PC-3 (cell line): ENCODE results near the gene TMEM207. TPM values are rescaled to one million over a fixed set of nuclear protein-coding genes. Genes with fewer than 3 reads are reported as not detected.

ENCODE experiments used
- ATAC-seq: fragments of 200-7000 bp; cut with Tn5 transposase; 2 replicates; pipeline ENCODE4 v1.9.1; 2020; ENCODE audit warnings: mild to moderate bottlenecking, moderate library complexity
- BruUV-seq: library from RNA; stranded (reverse); fragments of 400-500 nt; replicated peaks from 2 replicates; lab custom pipeline; 2021; lab: Mats Ljungman, UMichigan
- CTCF ChIA-PET: fragments of 300-600 bp; sonication (Branson Sonifier 250); formaldehyde crosslinking; loops from one replicate; lab custom pipeline; 2022; ENCODE audit warnings: antibody characterized with exemption; lab: Charles Lee
- POLR2A ChIA-PET: fragments of 300-600 bp; sonication (Branson Sonifier 250); formaldehyde crosslinking; loops from one replicate; lab custom pipeline; 2022; ENCODE audit warnings: antibody characterized with exemption; ENCODE audit not compliant: unreplicated experiment; lab: Charles Lee
- DNase-seq: peaks from one replicate; pipeline ENCODE4 v3.0.0-alpha.2; 2015
- H2AFZ ChIP-seq: fragments of 300-600 bp; sonication (generic); 2 replicates; pipeline ENCODE4 v1.6.0; 2016; ENCODE audit warnings: antibody characterized with exemption, low read length
- H3F3A ChIP-seq: fragments of 300-600 bp; sonication (generic); one replicate; pipeline ENCODE4 v1.6.0; 2017; ENCODE audit warnings: antibody characterized with exemption, low read length, control low read depth, mild to moderate bottlenecking; ENCODE audit not compliant: unreplicated experiment
- H3K27ac ChIP-seq: fragments of 300-600 bp; sonication (generic); 2 replicates; pipeline ENCODE4 v1.5.1; 2016; ENCODE audit warnings: mild to moderate bottlenecking, low read length
- H3K27me3 ChIP-seq: fragments of 300-600 bp; sonication (generic); 2 replicates; pipeline ENCODE4 v1.6.1; 2016; ENCODE audit warnings: low read length, mixed read lengths
- H3K36me3 ChIP-seq: fragments of 300-600 bp; sonication (generic); 2 replicates; pipeline ENCODE4 v1.6.1; 2016; ENCODE audit warnings: low read depth, mixed run types, low read length, mixed read lengths
- H3K4me1 ChIP-seq: fragments of 300-600 bp; sonication (generic); 2 replicates; pipeline ENCODE4 v1.5.1; 2016; ENCODE audit warnings: low read length; ENCODE audit not compliant: insufficient read depth
- H3K4me2 ChIP-seq: fragments of 300-600 bp; sonication (generic); 2 replicates; pipeline ENCODE4 v1.6.0; 2016; ENCODE audit warnings: low read length
- H3K4me3 ChIP-seq: fragments of 300-600 bp; sonication (generic); 2 replicates; pipeline ENCODE4 v1.5.1; 2016; ENCODE audit warnings: mild to moderate bottlenecking, low read length, mixed read lengths
- H3K79me2 ChIP-seq: fragments of 300-600 bp; sonication (generic); 2 replicates; pipeline ENCODE4 v1.6.1; 2017; ENCODE audit warnings: low read length, mixed read lengths
- H3K9ac ChIP-seq: fragments of 300-600 bp; sonication (generic); 2 replicates; pipeline ENCODE4 v1.6.0; 2016; ENCODE audit warnings: mild to moderate bottlenecking, low read length
- H3K9me2 ChIP-seq: fragments of 300-600 bp; sonication (generic); replicated peaks from 2 replicates; pipeline ENCODE4 v1.6.1; 2016; ENCODE audit warnings: mixed run types, low read length, mixed read lengths
- H3K9me3 ChIP-seq: fragments of 300-600 bp; sonication (generic); 2 replicates; pipeline ENCODE4 v1.6.1; 2016; ENCODE audit warnings: low read length, mixed read lengths
- H4K20me1 ChIP-seq: fragments of 300-600 bp; sonication (generic); 2 replicates; pipeline ENCODE4 v1.6.1; 2016; ENCODE audit warnings: low read length, mixed read lengths
- CTCF ChIP-seq: fragments of 300-600 bp; sonication (generic); conservative IDR thresholded peaks from 2 replicates; pipeline ENCODE4 v1.5.1; 2017; ENCODE audit warnings: antibody characterized with exemption, low read depth, mild to moderate bottlenecking, low read length
- EZH2 ChIP-seq: fragments of 300-600 bp; sonication (generic); IDR thresholded peaks from one replicate; pipeline ENCODE4 v1.6.1; 2017; ENCODE audit warnings: antibody characterized with exemption, mild to moderate bottlenecking, low read length; ENCODE audit not compliant: unreplicated experiment
- EZH2phosphoT487 ChIP-seq: fragments of 300-600 bp; sonication (generic); IDR thresholded peaks from 2 replicates; pipeline ENCODE4 v1.6.1; 2018; ENCODE audit warnings: mild to moderate bottlenecking, antibody characterized with exemption, low read length, borderline replicate concordance
- intact Hi-C: fragments of 100-400 bp; cut with micrococcal nuclease; formaldehyde crosslinking; loops from 2 replicates; pipeline ENCODE4 v1.9.0; 2023
- total RNA-seq: library from RNA; depleted of rRNA; stranded (reverse); fragments of >200 nt; gene quantifications from 2 replicates; pipeline ENCODE4 v1.2.3, GENCODE V29; 2014

The TMEM207 gene
- total RNA-seq, 1 experiment from 2014 or later, result not detected

- Histone ChIP-seq H3F3A (no peaks in the 10 kb centered on the region), H3K9me2 (no peaks in the 10 kb centered on the region), H2AFZ (no peak overlapping the region), H3K9ac (no peak overlapping the region), H3K9me3 (no peaks in the 10 kb centered on the region), H3K4me2 (no peak overlapping the region), H3K79me2 (no peaks in the 10 kb centered on the region), H4K20me1 (no peaks in the 10 kb centered on the region), H3K27me3 (no peaks in the 10 kb centered on the region), H3K4me3 (no peak overlapping the region), H3K36me3 (no peaks in the 10 kb centered on the region), H3K27ac (no peak overlapping the region), H3K4me1 (peaks cover 4% of the 10 kb centered on the region; the same call in 1 of the 2 replicates)
- intact Hi-C loops, result no loop called here
- ATAC-seq (no peak), DNase-seq (peak; percentile 13)
- CTCF ChIA-PET, result no interaction called here
- no TSS peak for BruUV-seq
- TF ChIP-seq CTCF, result no peak
- no peak for TF ChIP-seq EZH2phosphoT487
- TF ChIP-seq EZH2, result no peak
- POLR2A ChIA-PET, result no interaction called here
Measured at GRCh38 chr3:190497811-190498210, 48.1 kb upstream of the TMEM207 start.

GRCh38 chr3:190496859-190497258 is 47.2 kb upstream of the TMEM207 start:
- no peaks in the 10 kb centered on the region for H3K27me3 ChIP-seq
- H3K79me2 ChIP-seq, result no peaks in the 10 kb centered on the region
- TF ChIP-seq EZH2 (no peak), EZH2phosphoT487 (no peak), CTCF (no peak)
- H3K9me2 ChIP-seq, result no peaks in the 10 kb centered on the region
- POLR2A ChIA-PET, result interaction anchor here (0.6 kb wide), 1 partner anchor 684 kb away, joined by 3 read pairs; no protein-coding TSS in a partner anchor
- H3K4me1 ChIP-seq, result peaks cover 8% of the 10 kb centered on the region; the same call in 1 of the 2 replicates
- H2AFZ ChIP-seq, result no peak overlapping the region
- CTCF ChIA-PET, result interaction anchor here (0.6 kb wide), 1 partner anchor 20 kb away, joined by 5 read pairs; no protein-coding TSS in a partner anchor
- ATAC-seq, result no peak
- no peak overlapping the region for H3K4me3 ChIP-seq
- no peaks in the 10 kb centered on the region for H4K20me1 ChIP-seq
- no peaks in the 10 kb centered on the region for H3K36me3 ChIP-seq
- H3K27ac ChIP-seq, result no peak overlapping the region
- no peaks in the 10 kb centered on the region for H3F3A ChIP-seq
- no peaks in the 10 kb centered on the region for H3K9me3 ChIP-seq
- no peak overlapping the region for H3K4me2 ChIP-seq
- no TSS peak for BruUV-seq
- intact Hi-C loops, result no loop called here
- H3K9ac ChIP-seq, result no peak overlapping the region
- no peak for DNase-seq

GRCh38 chr3:190495796-190496195 is 46.1 kb upstream of the TMEM207 start:
- no peaks in the 10 kb centered on the region for H3K9me3 ChIP-seq
- H3F3A ChIP-seq, result no peaks in the 10 kb centered on the region
- H3K27ac ChIP-seq, result no peak overlapping the region
- no peaks in the 10 kb centered on the region for H3K36me3 ChIP-seq
- TF ChIP-seq EZH2, result no peak
- TF ChIP-seq CTCF, result no peak
- no peak for TF ChIP-seq EZH2phosphoT487
- no peaks in the 10 kb centered on the region for H3K27me3 ChIP-seq
- no peak overlapping the region for H3K4me2 ChIP-seq
- H2AFZ ChIP-seq, result no peak overlapping the region
- no peak for ATAC-seq
- H3K9ac ChIP-seq, result no peak overlapping the region
- no peaks in the 10 kb centered on the region for H3K79me2 ChIP-seq
- ChIA-PET CTCF (no interaction called here), POLR2A (no interaction called here)
- H4K20me1 ChIP-seq, result no peaks in the 10 kb centered on the region
- no peak overlapping the region for H3K4me3 ChIP-seq
- BruUV-seq, result no TSS peak
- H3K9me2 ChIP-seq, result no peaks in the 10 kb centered on the region
- H3K4me1 ChIP-seq, result peaks cover 14% of the 10 kb centered on the region; the same call in 1 of the 2 replicates
- intact Hi-C loops, result no loop called here
- DNase-seq, result no peak
